DND-41 (cell line): Measurements from ENCODE around the gene AGAP2.
"Not testable (repeated sequence)": the region's sequence is repeated elsewhere in the genome, so short reads cannot be mapped to it uniquely, and the experiment has no call there.

Experiments used
- ATAC-seq: fragments of 200-7000 bp; cut with Tn5 transposase; 3 replicates; pipeline ENCODE4 v1.9.1; 2021; ENCODE audit warnings: low read depth; ENCODE audit not compliant: insufficient read depth
- DNase-seq: peaks from one replicate; pipeline ENCODE4 v3.0.0-alpha.2; 2020
- H2AFZ ChIP-seq: 2 replicates; pipeline ENCODE4 v1.6.0; 2012; ENCODE audit warnings: low read depth, low read length
- H3K27ac ChIP-seq: 2 replicates; pipeline ENCODE4 v1.5.1; 2012; ENCODE audit warnings: low read length, inconsistent platforms
- H3K27me3 ChIP-seq: fragments of 200-600 bp; sonication (generic); 2 replicates; pipeline ENCODE4 v1.6.0; 2012; ENCODE audit warnings: low read length, mild to moderate bottlenecking, inconsistent platforms; ENCODE audit not compliant: insufficient read depth, poor library complexity
- H3K36me3 ChIP-seq: 2 replicates; pipeline ENCODE4 v1.5.1; 2012; ENCODE audit warnings: low read length, inconsistent platforms; ENCODE audit not compliant: insufficient read depth
- H3K4me1 ChIP-seq: 2 replicates; pipeline ENCODE4 v1.5.1; 2012; ENCODE audit warnings: mild to moderate bottlenecking, low read length; ENCODE audit not compliant: insufficient read depth
- H3K4me2 ChIP-seq: 2 replicates; pipeline ENCODE4 v1.6.0; 2012; ENCODE audit warnings: mild to moderate bottlenecking, moderate library complexity, low read length, inconsistent platforms; ENCODE audit not compliant: insufficient read depth
- H3K4me3 ChIP-seq, 2 experiments: fragments of 200-600 bp in 1 of 2; shearing (Covaris generic) in 1 of 2; 2 replicates each; pipeline ENCODE4 v1.5.1; 2012 to 2016; ENCODE audit warnings: inconsistent platforms in 2 of 2, low read length in 2 of 2, mild to moderate bottlenecking in 2 of 2, low read depth in 1 of 2, moderate library complexity in 1 of 2
- H3K79me2 ChIP-seq: 2 replicates; pipeline ENCODE4 v1.6.0; 2012; ENCODE audit warnings: low read length, inconsistent platforms; ENCODE audit not compliant: insufficient read depth
- H3K9ac ChIP-seq: 2 replicates; pipeline ENCODE4 v1.6.0; 2012; ENCODE audit warnings: low read depth, mild to moderate bottlenecking, inconsistent platforms, low read length, moderate library complexity
- H3K9me3 ChIP-seq: 2 replicates; pipeline ENCODE4 v1.5.1; 2012; ENCODE audit warnings: low read length, moderate library complexity, mild to moderate bottlenecking, inconsistent platforms; ENCODE audit not compliant: insufficient read depth, severe bottlenecking
- H4K20me1 ChIP-seq: 2 replicates; pipeline ENCODE4 v1.6.0; 2012; ENCODE audit warnings: low read length; ENCODE audit not compliant: insufficient read depth
- EZH2 ChIP-seq: IDR thresholded peaks from 3 replicates; pipeline ENCODE4 v1.6.1; 2012; ENCODE audit warnings: borderline replicate concordance, low read depth, mild to moderate bottlenecking, moderate library complexity, low read length, inconsistent platforms; ENCODE audit not compliant: severe bottlenecking
- TF ChIP-seq, protein P1 (sequence below): IDR thresholded peaks from 2 replicates; pipeline ENCODE4 v1.5.1; 2012; ENCODE audit warnings: borderline replicate concordance, low read length, moderate library complexity, mild to moderate bottlenecking; ENCODE audit not compliant: poor library complexity, severe bottlenecking; ENCODE audit errors: extremely low read depth

Gene AGAP2

DNA sequence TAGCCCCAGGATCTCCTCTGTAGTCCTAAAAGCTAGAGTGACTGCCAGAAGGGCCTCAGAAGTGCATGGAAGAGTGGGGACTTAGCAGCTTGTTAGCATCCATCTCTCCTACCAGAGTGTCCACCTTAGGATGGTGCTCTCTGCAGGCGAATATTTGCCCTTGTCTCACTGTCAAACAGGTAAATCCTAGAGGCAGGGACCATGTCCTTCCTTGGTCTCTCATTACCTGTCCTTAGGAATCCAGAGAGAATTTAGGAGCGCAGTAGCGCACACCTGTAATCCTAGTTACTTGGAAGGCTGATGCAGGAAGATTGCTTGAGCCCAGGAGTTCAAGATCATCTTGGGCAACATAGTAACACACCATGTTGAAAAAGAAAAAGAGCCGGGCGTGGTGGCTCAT is 21.4 kb downstream of the AGAP2 start:
- H3K36me3 ChIP-seq, result peaks cover 66% of the 10 kb centered on the region
- ATAC-seq (no peak), DNase-seq (no peak)
- H2AFZ ChIP-seq, result no peak overlapping the region
- no peaks in the 10 kb centered on the region for H4K20me1 ChIP-seq
- H3K9me3 ChIP-seq, result no peaks in the 10 kb centered on the region
- TF ChIP-seq, protein P1, sequence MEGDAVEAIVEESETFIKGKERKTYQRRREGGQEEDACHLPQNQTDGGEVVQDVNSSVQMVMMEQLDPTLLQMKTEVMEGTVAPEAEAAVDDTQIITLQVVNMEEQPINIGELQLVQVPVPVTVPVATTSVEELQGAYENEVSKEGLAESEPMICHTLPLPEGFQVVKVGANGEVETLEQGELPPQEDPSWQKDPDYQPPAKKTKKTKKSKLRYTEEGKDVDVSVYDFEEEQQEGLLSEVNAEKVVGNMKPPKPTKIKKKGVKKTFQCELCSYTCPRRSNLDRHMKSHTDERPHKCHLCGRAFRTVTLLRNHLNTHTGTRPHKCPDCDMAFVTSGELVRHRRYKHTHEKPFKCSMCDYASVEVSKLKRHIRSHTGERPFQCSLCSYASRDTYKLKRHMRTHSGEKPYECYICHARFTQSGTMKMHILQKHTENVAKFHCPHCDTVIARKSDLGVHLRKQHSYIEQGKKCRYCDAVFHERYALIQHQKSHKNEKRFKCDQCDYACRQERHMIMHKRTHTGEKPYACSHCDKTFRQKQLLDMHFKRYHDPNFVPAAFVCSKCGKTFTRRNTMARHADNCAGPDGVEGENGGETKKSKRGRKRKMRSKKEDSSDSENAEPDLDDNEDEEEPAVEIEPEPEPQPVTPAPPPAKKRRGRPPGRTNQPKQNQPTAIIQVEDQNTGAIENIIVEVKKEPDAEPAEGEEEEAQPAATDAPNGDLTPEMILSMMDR, result no peak
- TF ChIP-seq EZH2, result no peak
- H3K27me3 ChIP-seq, result no peaks in the 10 kb centered on the region
- no peak overlapping the region for H3K4me2 ChIP-seq
- no peak overlapping the region for H3K4me3 ChIP-seq
- no peak overlapping the region for H3K27ac ChIP-seq
- H3K9ac ChIP-seq, result no peak overlapping the region
- H3K79me2 ChIP-seq, result no peaks in the 10 kb centered on the region
- H3K4me1 ChIP-seq, result no peaks in the 10 kb centered on the region

DNA sequence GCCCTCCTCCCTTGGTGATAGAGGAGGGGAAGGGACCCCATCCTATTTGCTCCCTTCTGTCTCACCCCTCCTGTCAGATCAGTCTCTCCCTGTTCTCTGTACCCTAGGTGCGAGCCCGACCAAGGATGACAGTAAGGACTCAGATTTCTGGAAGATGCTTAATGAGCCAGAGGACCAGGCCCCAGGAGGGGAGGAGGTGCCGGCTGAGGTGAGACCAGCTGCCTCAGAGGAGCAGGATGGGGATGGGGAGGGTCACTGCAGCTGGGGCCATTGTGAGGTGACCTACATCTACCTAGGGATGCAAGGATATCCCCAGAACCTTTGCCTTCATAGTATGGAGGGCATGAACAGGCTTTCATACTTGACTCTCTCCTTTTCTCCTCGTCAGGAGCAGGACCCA is 22.2 kb downstream of the AGAP2 start:
- H3K27ac ChIP-seq, result no peak overlapping the region
- no peak overlapping the region for H3K4me3 ChIP-seq
- TF ChIP-seq, protein P1, result no peak
- TF ChIP-seq EZH2, result no peak
- no peak overlapping the region for H3K4me2 ChIP-seq
- DNase-seq (no peak), ATAC-seq (no peak)
- no peaks in the 10 kb centered on the region for H3K9me3 ChIP-seq
- H3K36me3 ChIP-seq, result peaks cover 61% of the 10 kb centered on the region
- no peaks in the 10 kb centered on the region for H4K20me1 ChIP-seq
- no peak overlapping the region for H2AFZ ChIP-seq
- no peaks in the 10 kb centered on the region for H3K79me2 ChIP-seq
- H3K27me3 ChIP-seq, result no peaks in the 10 kb centered on the region
- no peaks in the 10 kb centered on the region for H3K4me1 ChIP-seq
- H3K9ac ChIP-seq, result no peak overlapping the region

DNA sequence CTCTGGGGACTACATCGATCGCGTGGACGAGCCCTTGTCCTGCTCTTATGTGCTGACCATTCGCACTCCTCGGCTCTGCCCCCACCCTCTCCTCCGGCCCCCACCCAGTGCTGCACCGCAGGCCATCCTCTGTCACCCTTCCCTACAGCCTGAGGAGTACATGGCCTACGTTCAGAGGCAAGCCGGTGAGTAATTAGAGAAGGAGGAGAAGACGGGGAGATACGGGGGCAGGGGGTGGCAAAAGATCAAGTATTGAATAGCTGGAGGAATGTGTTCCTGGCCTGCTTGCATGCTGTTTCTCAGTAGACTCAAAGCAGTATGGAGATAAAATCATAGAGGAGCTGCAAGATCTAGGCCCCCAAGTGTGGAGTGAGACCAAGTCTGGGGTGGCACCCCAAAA is 22.8 kb downstream of the AGAP2 start:
- Histone ChIP-seq H2AFZ (no peak overlapping the region), H3K27ac (no peak overlapping the region), H4K20me1 (no peaks in the 10 kb centered on the region), H3K4me3 (no peak overlapping the region), H3K27me3 (no peaks in the 10 kb centered on the region), H3K9ac (no peak overlapping the region), H3K79me2 (no peaks in the 10 kb centered on the region), H3K9me3 (no peaks in the 10 kb centered on the region), H3K36me3 (peaks cover 56% of the 10 kb centered on the region), H3K4me1 (no peaks in the 10 kb centered on the region), H3K4me2 (no peak overlapping the region)
- ATAC-seq (no peak), DNase-seq (no peak)
- no peak for TF ChIP-seq EZH2
- TF ChIP-seq, protein P1, result no peak

DNA sequence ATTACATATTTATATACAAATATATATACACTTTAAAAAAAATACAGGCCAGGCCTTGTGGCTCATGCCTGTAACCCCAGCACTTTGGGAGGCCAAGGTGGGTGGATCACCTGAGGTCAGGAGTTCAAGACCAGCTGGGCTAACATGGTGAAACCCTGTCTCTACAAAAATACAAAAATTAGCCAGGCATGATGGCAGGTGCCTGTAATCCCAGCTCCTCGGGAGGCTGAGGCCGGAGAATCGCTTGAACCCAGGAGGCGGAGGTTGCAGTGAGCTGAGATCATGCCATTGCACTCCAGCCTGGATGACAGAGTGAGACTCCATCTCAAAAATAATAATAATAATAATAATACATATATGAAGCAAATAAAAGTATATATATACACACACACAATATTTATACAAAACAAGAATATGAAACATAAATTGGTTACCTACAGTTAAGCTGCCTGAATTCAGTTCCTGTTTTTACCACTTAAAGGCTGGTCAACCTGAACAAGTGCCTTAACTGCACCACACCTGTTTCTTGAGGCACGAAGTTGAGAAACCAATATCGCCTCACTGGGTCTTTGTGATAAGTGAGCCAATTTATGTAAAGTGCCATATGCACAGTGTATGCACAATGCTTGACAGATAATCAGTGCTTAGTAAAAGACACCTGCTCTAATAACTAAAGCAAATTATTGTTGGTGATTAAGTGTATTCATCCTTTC is 23.4 kb downstream of the AGAP2 start:
- H4K20me1 ChIP-seq, H3K27ac ChIP-seq, ATAC-seq, H3K4me1 ChIP-seq, H3K9ac ChIP-seq, H3K4me3 ChIP-seq, H3K9me3 ChIP-seq, H3K79me2 ChIP-seq, DNase-seq, H3K4me2 ChIP-seq, H3K27me3 ChIP-seq, H2AFZ ChIP-seq: not testable (repeated sequence)
- H3K36me3 ChIP-seq, result peaks cover 50% of the 10 kb centered on the region
